Measurements from ENCODE around the gene HAGHL. TPM values are rescaled to one million over a fixed set of nuclear protein-coding genes. Genes with fewer than 3 reads are reported as not detected.

HAGHL gene
- total RNA-seq, 2 donors from 2014 or later, result 7.7 to 10.1 TPM

DNA sequence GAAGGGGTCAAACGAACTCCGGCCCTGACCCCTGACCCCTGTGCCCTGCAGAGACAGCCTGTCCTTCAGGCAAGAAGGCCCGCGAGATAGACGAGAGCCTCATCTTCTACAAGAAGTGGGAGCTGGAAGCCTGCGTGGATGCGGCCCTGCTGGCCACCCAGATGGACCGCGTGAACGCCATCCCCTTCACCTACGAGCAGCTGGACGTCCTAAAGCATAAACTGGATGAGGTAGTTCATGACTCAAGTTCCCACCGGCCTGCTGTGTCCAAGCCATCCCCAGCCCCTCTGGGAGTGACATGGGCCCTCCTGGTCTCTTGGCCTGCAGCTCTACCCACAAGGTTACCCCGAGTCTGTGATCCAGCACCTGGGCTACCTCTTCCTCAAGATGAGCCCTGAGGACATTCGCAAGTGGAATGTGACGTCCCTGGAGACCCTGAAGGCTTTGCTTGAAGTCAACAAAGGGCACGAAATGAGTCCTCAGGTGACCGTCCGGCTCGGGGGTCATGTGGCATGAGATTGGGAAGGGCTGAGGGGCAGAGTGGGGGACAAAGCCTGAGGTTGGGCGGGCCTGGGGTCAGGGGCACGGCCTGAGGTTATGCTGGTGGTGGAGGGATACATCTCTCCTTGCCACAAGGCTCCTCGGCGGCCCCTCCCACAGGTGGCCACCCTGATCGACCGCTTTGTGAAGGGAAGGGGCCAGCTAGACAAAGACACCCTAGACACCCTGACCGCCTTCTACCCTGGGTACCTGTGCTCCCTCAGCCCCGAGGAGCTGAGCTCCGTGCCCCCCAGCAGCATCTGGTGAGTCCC is 39.3 kb downstream of the HAGHL start:
- 89% methylated on average over 29 of the region's 29 CpGs for WGBS

DNA sequence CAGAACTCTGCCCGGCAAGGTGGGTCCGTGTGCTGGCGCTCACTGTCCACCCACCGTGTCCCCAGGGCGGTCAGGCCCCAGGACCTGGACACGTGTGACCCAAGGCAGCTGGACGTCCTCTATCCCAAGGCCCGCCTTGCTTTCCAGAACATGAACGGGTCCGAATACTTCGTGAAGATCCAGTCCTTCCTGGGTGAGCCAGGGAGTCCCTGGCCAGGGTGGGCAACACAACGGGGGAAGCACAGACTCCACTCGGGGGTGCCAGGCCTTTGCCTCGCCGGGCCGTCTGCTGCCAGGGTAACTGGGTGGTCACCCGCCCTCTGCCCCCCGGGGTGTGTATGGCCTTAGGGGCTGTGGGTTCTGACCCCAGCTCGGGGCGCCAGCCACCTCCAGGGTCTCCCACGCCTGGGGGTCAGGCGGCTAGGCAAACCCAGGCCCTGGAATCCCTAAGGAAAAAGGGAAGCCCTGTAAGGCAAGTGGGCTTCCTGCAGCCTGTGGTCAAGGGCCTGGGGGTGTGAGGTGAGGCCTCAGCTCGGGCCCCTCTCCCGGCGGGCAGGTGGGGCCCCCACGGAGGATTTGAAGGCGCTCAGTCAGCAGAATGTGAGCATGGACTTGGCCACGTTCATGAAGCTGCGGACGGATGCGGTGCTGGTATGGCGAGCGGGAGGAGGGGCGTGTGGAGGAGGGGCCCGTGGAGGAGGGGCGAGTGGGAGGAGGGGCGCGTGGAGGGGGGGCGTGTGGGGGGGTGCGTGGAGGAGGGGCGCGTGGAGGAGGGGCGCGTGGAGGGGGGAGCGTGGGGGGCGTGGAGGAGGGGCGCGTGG is 40.1 kb downstream of the HAGHL start:
- no peak for DNase-seq (ENCODE audit: low spot score)
- Histone ChIP-seq H3K36me3 (no peaks in the 10 kb centered on the region), H3K4me3 (no peak overlapping the region), H3K27me3 (replicated peaks; ENCODE audit: insufficient read depth) (no peaks in the 10 kb centered on the region), H3K27ac (no peak overlapping the region), H3K9me3 (no peaks in the 10 kb centered on the region), H3K4me1 (replicated peaks) (no peaks in the 10 kb centered on the region)
- no peak for TF ChIP-seq CTCF (IDR thresholded peaks at IDR 0.05)
- TF ChIP-seq POLR2A (IDR thresholded peaks at IDR 0.05), result no peak
- TF ChIP-seq POLR2AphosphoS5 (IDR thresholded peaks at IDR 0.05), result no peak
- intact Hi-C loops (cut with DNase I), result no loop called here
- 71% methylated on average over 32 of the region's 48 CpGs for WGBS

More for the DNA sequence above, 39.3 kb downstream of the HAGHL start:
- DNase-seq (ENCODE audit: low spot score), result no peak
- no peak for TF ChIP-seq POLR2AphosphoS5 (IDR thresholded peaks at IDR 0.05)
- no peak for TF ChIP-seq CTCF (IDR thresholded peaks at IDR 0.05)
- TF ChIP-seq POLR2A (IDR thresholded peaks at IDR 0.05), result no peak
- Histone ChIP-seq H3K27ac (no peak overlapping the region), H3K36me3 (no peaks in the 10 kb centered on the region), H3K9me3 (no peaks in the 10 kb centered on the region), H3K4me1 (replicated peaks) (no peaks in the 10 kb centered on the region), H3K27me3 (replicated peaks; ENCODE audit: insufficient read depth) (no peaks in the 10 kb centered on the region), H3K4me3 (no peak overlapping the region)
- intact Hi-C loops (cut with DNase I), result no loop called here

- Histone ChIP-seq H3K4me3 (no peak overlapping the region), H3K9me3 (no peaks in the 10 kb centered on the region), H3K4me1 (replicated peaks) (no peaks in the 10 kb centered on the region), H3K27me3 (replicated peaks; ENCODE audit: insufficient read depth) (peaks cover 2% of the 10 kb centered on the region), H3K36me3 (no peaks in the 10 kb centered on the region), H3K27ac (no peak overlapping the region)
- DNase-seq (ENCODE audit: low spot score), result no peak
- no peak for TF ChIP-seq POLR2AphosphoS5 (IDR thresholded peaks at IDR 0.05)
- no peak for TF ChIP-seq CTCF (IDR thresholded peaks at IDR 0.05)
- TF ChIP-seq POLR2A (IDR thresholded peaks at IDR 0.05), result no peak
- intact Hi-C loops (cut with DNase I), result no loop called here
- 69% methylated on average over 27 of the region's 38 CpGs for WGBS
These were observed 40.9 kb downstream of the HAGHL start for GRCh38 chr16:767743-768235.

DNA sequence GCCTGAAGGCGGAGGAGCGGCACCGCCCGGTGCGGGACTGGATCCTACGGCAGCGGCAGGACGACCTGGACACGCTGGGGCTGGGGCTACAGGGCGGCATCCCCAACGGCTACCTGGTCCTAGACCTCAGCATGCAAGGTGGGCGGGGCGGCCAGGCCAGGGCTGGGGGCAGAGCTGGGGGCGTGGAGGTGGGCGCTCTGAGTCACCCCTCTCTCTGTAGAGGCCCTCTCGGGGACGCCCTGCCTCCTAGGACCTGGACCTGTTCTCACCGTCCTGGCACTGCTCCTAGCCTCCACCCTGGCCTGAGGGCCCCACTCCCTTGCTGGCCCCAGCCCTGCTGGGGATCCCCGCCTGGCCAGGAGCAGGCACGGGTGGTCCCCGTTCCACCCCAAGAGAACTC is 41.5 kb downstream of the HAGHL start:
- TF ChIP-seq CTCF (IDR thresholded peaks at IDR 0.05) (no peak), POLR2AphosphoS5 (IDR thresholded peaks at IDR 0.05) (no peak)
- H3K27me3 ChIP-seq (replicated peaks; ENCODE audit: insufficient read depth), result peaks cover 2% of the 10 kb centered on the region
- no peaks in the 10 kb centered on the region for H3K36me3 ChIP-seq
- WGBS, result 78% methylated on average over 16 of the region's 21 CpGs
- intact Hi-C loops (cut with DNase I), result no loop called here
- no peaks in the 10 kb centered on the region for H3K4me1 ChIP-seq (replicated peaks)
- H3K4me3 ChIP-seq, result no peak overlapping the region
- H3K9me3 ChIP-seq, result no peaks in the 10 kb centered on the region
- DNase-seq (ENCODE audit: low spot score), result no peak
- H3K27ac ChIP-seq, result no peak overlapping the region

Measured in prostate gland (tissue), 2 donors.